Right lung (tissue), 5 donors: ENCODE data around the gene CCDC33. TPM values are rescaled to one million over a fixed set of nuclear protein-coding genes. Genes with fewer than 3 reads are reported as not detected.

Experiments
- DNase-seq, 2 donors: peaks; one replicate each; pipeline ENCODE4 v3.0.0-alpha.2; 2013
- polyA plus RNA-seq, 5 donors: library from polyadenylated mRNA; unstranded; fragments of 120-200 nt; gene quantifications; one replicate each; pipeline versions ENCODE4 v1.2.1 to v1.2.3, GENCODE V29; 2013; ENCODE audit warnings: inconsistent platforms in 1 of 5, low replicate concordance in 1 of 5; ENCODE audit not compliant: insufficient read length in 5 of 5, insufficient read depth in 1 of 5

CCDC33 gene
- polyA plus RNA-seq, 5 donors: 0.57 to 2.6 (median 1.8) TPM

GRCh38 chr15:74311734-74312444 lies 75.8 kb downstream of the CCDC33 start:
- no peak for DNase-seq

GRCh38 chr15:74312445-74313007 lies 76.4 kb downstream of the CCDC33 start:
- no peak for DNase-seq

- DNase-seq: no peak
Measured at GRCh38 chr15:74313889-74314288, 77.8 kb downstream of the CCDC33 start.

GRCh38 chr15:74314795-74315438 lies 78.8 kb downstream of the CCDC33 start:
- DNase-seq: no peak

GRCh38 chr15:74315626-74316025 lies 79.5 kb downstream of the CCDC33 start:
- no peak for DNase-seq

GRCh38 chr15:74316141-74316540 lies 80.0 kb downstream of the CCDC33 start:
- DNase-seq: no peak

- DNase-seq: peak; percentile 36 to 48
Measured at GRCh38 chr15:74317820-74318375, 81.8 kb downstream of the CCDC33 start.

- no peak for DNase-seq
Measured at GRCh38 chr15:74318376-74319137, 82.4 kb downstream of the CCDC33 start.

- DNase-seq: no peak
Measured at GRCh38 chr15:74319138-74319460, 83.0 kb downstream of the CCDC33 start.

- DNase-seq: no peak
Measured at GRCh38 chr15:74319596-74320351, 83.6 kb downstream of the CCDC33 start.

- DNase-seq: no peak
Measured at GRCh38 chr15:74320352-74321247, 84.5 kb downstream of the CCDC33 start.

GRCh38 chr15:74322558-74323180 lies 86.5 kb downstream of the CCDC33 start:
- peak in 1 of 2 donors; percentile 50 for DNase-seq

- no peak for DNase-seq
Measured at GRCh38 chr15:74324714-74325113, 88.6 kb downstream of the CCDC33 start.

GRCh38 chr15:74326746-74327145 lies 90.6 kb downstream of the CCDC33 start:
- DNase-seq: no peak

GRCh38 chr15:74327756-74328155 lies 91.6 kb downstream of the CCDC33 start:
- no peak for DNase-seq

- no peak for DNase-seq
Measured at GRCh38 chr15:74328331-74329056, 92.4 kb downstream of the CCDC33 start.

GRCh38 chr15:74330861-74331408 lies 94.8 kb downstream of the CCDC33 start:
- no peak for DNase-seq

- DNase-seq: no peak
Measured at GRCh38 chr15:74332011-74332410, 95.9 kb downstream of the CCDC33 start.

- no peak for DNase-seq
Measured at GRCh38 chr15:74332611-74333010, 96.5 kb downstream of the CCDC33 start.
